Astrocyte (in vitro differentiated cells and primary cell): Measurements from ENCODE around the gene CSF1R. TPM values are rescaled to one million over a fixed set of nuclear protein-coding genes. Genes with fewer than 3 reads are reported as not detected.
A peak's percentile ranks its signal among the peaks of the same experiment; 100 is the strongest.

Source experiments
- DNase-seq: peaks from one replicate; pipeline ENCODE4 v3.0.0-alpha.2; 2010; ENCODE audit warnings: low read depth
- FAIRE-seq: peaks from 2 replicates; lab custom pipeline; 2011; peaks lifted over from hg19 to GRCh38; lab: Jason Lieb, UNC
- H2AFZ ChIP-seq: 2 replicates; pipeline ENCODE4 v1.6.0; 2012; ENCODE audit warnings: low read depth, low read length, inconsistent platforms
- H3K27ac ChIP-seq: 2 replicates; pipeline ENCODE4 v1.5.1; 2011; ENCODE audit warnings: low read depth, low read length, inconsistent platforms
- H3K27me3 ChIP-seq: 2 replicates; pipeline ENCODE4 v1.6.0; 2011; ENCODE audit warnings: low read length, inconsistent platforms; ENCODE audit not compliant: insufficient read depth
- H3K36me3 ChIP-seq: 2 replicates; pipeline ENCODE4 v1.5.1; 2011; ENCODE audit warnings: low read length, inconsistent platforms; ENCODE audit not compliant: insufficient read depth
- H3K4me1 ChIP-seq: 2 replicates; pipeline ENCODE4 v1.5.1; 2011; ENCODE audit warnings: low read length, inconsistent platforms; ENCODE audit not compliant: insufficient read depth
- H3K4me2 ChIP-seq: 2 replicates; pipeline ENCODE4 v1.6.0; 2012; ENCODE audit warnings: low read length, inconsistent platforms
- H3K4me3 ChIP-seq: 2 replicates; pipeline ENCODE4 v1.5.1; 2011; ENCODE audit warnings: low read depth, mild to moderate bottlenecking, low read length, inconsistent platforms; ENCODE audit not compliant: insufficient read depth
- H3K79me2 ChIP-seq: 2 replicates; pipeline ENCODE4 v1.6.0; 2012; ENCODE audit warnings: mild to moderate bottlenecking, low read length, inconsistent platforms; ENCODE audit not compliant: insufficient read depth
- H3K9ac ChIP-seq: 2 replicates; pipeline ENCODE4 v1.6.0; 2012; ENCODE audit warnings: mild to moderate bottlenecking, low read length, inconsistent platforms
- H3K9me3 ChIP-seq: 2 replicates; pipeline ENCODE4 v1.5.1; 2012; ENCODE audit warnings: low read depth, mild to moderate bottlenecking, low read length, inconsistent platforms; ENCODE audit not compliant: insufficient read depth
- H4K20me1 ChIP-seq: 2 replicates; pipeline ENCODE4 v1.6.0; 2012; ENCODE audit warnings: low read length, inconsistent platforms; ENCODE audit not compliant: insufficient read depth
- H3K27ac Mint-ChIP-seq: one replicate; pipeline ENCODE4 v1.8.0; 2021; ENCODE audit warnings: mild to moderate bottlenecking, mixed read lengths; ENCODE audit not compliant: unreplicated experiment
- H3K27me3 Mint-ChIP-seq: one replicate; pipeline ENCODE4 v1.8.0; 2021; ENCODE audit warnings: low read depth, mixed read lengths; ENCODE audit not compliant: unreplicated experiment
- H3K36me3 Mint-ChIP-seq: one replicate; pipeline ENCODE4 v1.8.0; 2021; ENCODE audit warnings: low read depth, mixed read lengths; ENCODE audit not compliant: unreplicated experiment
- H3K4me1 Mint-ChIP-seq: one replicate; pipeline ENCODE4 v1.8.0; 2021; ENCODE audit warnings: low read depth, mixed read lengths; ENCODE audit not compliant: unreplicated experiment
- H3K4me3 Mint-ChIP-seq: one replicate; pipeline ENCODE4 v1.8.0; 2021; ENCODE audit warnings: mild to moderate bottlenecking, moderate library complexity, mixed read lengths; ENCODE audit not compliant: unreplicated experiment
- H3K9me3 Mint-ChIP-seq: one replicate; pipeline ENCODE4 v1.8.0; 2021; ENCODE audit warnings: mild to moderate bottlenecking, mixed read lengths; ENCODE audit not compliant: unreplicated experiment
- CTCF ChIP-seq: IDR thresholded peaks from 2 replicates; pipeline ENCODE4 v1.5.1; 2011; ENCODE audit warnings: low read depth, mild to moderate bottlenecking, inconsistent platforms, low read length, moderate library complexity; ENCODE audit not compliant: insufficient read depth
- EZH2 ChIP-seq: IDR thresholded peaks from 2 replicates; pipeline ENCODE4 v1.6.1; 2012; ENCODE audit warnings: mild to moderate bottlenecking, low read length, inconsistent platforms; ENCODE audit not compliant: insufficient read depth
- total RNA-seq: library from RNA; stranded (reverse); gene quantifications from 2 replicates; pipeline ENCODE4 v1.2.1, GENCODE V29; 2021

CSF1R gene
- total RNA-seq, 1 donor from 2014 or later: 1.4 TPM

- DNase-seq: no peak
- TF ChIP-seq EZH2 (no peak), CTCF (no peak)
Observed at GRCh38 chr5:150082889-150083288, 3.5 kb downstream of the CSF1R start.

DNA sequence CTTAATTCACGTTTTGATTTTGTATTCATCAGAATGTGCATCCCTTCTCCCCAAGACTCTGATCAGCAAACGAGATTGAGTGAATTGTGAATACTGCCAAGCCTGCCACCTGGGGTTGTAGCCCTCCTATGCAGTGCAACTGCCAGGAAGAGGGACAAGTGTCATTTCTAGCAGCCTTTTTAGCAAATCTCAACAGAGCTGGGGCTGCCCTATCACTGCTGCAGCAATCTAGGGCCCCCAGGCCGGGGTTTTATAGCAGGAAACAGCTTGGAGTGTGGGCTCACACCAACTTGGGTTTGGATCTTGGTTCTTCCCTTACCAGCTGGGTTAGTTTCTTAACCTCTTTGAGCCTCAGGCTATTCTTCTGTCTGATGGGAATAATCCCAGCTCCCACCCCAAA, 4.0 kb downstream of the CSF1R start:
- Histone ChIP-seq H3K27ac (no peak overlapping the region), H3K9me3 (no peaks in the 10 kb centered on the region), H3K9ac (no peak overlapping the region), H3K4me3 (no peak overlapping the region), H3K36me3 (no peaks in the 10 kb centered on the region), H3K27me3 (no peaks in the 10 kb centered on the region), H4K20me1 (no peaks in the 10 kb centered on the region), H2AFZ (no peak overlapping the region), H3K79me2 (no peaks in the 10 kb centered on the region), H3K4me1 (peaks cover 6% of the 10 kb centered on the region), H3K4me2 (no peak overlapping the region)
- no peak for TF ChIP-seq CTCF
- TF ChIP-seq EZH2: no peak
- no peak for DNase-seq
- peaks cover 4% of the 10 kb centered on the region for H3K4me1 Mint-ChIP-seq
- peaks cover 6% of the 10 kb centered on the region for H3K36me3 Mint-ChIP-seq
- peaks cover 56% of the 10 kb centered on the region for H3K27me3 Mint-ChIP-seq
- FAIRE-seq: no peak
- H3K27ac Mint-ChIP-seq: no peak overlapping the region
- H3K4me3 Mint-ChIP-seq: no peak overlapping the region
- H3K9me3 Mint-ChIP-seq: peaks cover 3% of the 10 kb centered on the region

More at GRCh38 chr5:150082889-150083288, 3.5 kb downstream of the CSF1R start:
- H3K4me3 ChIP-seq: no peak overlapping the region
- H3K27me3 ChIP-seq: no peaks in the 10 kb centered on the region
- Mint-ChIP-seq H3K27me3 (peaks cover 54% of the 10 kb centered on the region), H3K4me3 (no peak overlapping the region), H3K36me3 (peaks cover 5% of the 10 kb centered on the region), H3K27ac (no peak overlapping the region), H3K9me3 (peaks cover 3% of the 10 kb centered on the region), H3K4me1 (peaks cover 4% of the 10 kb centered on the region)
- no peak overlapping the region for H3K27ac ChIP-seq
- FAIRE-seq: no peak
- no peak overlapping the region for H2AFZ ChIP-seq
- H3K36me3 ChIP-seq: no peaks in the 10 kb centered on the region
- no peak overlapping the region for H3K4me2 ChIP-seq
- no peak overlapping the region for H3K9ac ChIP-seq
- peaks cover 6% of the 10 kb centered on the region for H3K4me1 ChIP-seq
- no peaks in the 10 kb centered on the region for H3K9me3 ChIP-seq
- no peaks in the 10 kb centered on the region for H3K79me2 ChIP-seq
- no peaks in the 10 kb centered on the region for H4K20me1 ChIP-seq

DNA sequence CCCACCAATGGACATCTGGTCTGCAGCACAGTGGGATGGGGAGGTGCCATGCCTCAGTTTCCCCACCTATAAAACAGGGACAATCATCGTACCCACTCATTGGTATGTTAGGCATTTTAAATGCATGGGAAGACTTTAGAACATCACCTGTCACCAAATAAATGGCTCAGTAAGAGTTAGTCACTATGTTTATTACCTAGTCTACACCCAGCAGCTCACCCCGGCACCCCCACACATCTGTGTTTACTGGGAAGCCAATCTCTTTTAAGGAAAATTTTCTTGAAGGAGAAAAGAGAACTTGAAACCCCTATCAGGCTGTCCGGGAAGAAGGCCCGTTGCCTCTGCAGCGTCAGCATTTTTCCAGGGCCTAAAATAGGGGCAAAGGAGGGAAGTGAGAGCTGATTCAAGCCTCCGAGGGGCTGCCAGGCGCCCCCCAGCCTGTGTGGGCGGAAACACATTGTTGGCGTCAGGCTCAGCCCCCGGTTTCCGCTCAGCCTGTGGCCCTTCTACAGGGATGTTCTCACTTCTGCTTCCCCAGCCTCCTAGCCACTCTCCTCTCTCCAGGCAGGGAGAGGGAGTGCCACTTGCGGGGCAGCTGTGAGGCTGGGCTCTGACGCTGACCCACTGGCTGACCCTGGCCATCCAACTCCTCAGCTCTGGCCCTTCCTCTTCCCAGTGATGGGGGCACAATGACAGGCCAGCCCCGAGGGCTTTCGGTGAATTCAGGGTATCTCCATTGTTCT, 4.6 kb downstream of the CSF1R start:
- Histone ChIP-seq H3K4me3 (no peak overlapping the region), H2AFZ (peak overlapping the region; percentile 60), H3K36me3 (no peaks in the 10 kb centered on the region), H4K20me1 (no peaks in the 10 kb centered on the region), H3K4me2 (peak overlapping the region; percentile 20), H3K79me2 (no peaks in the 10 kb centered on the region), H3K27me3 (no peaks in the 10 kb centered on the region), H3K9me3 (no peaks in the 10 kb centered on the region), H3K9ac (no peak overlapping the region), H3K27ac (no peak overlapping the region), H3K4me1 (peaks cover 6% of the 10 kb centered on the region)
- DNase-seq (no peak), FAIRE-seq (no peak)
- Mint-ChIP-seq H3K4me1 (peaks cover 4% of the 10 kb centered on the region), H3K27ac (no peak overlapping the region), H3K4me3 (no peak overlapping the region), H3K27me3 (peaks cover 57% of the 10 kb centered on the region), H3K9me3 (peaks cover 3% of the 10 kb centered on the region), H3K36me3 (peaks cover 6% of the 10 kb centered on the region)
- TF ChIP-seq CTCF: no peak
- no peak for TF ChIP-seq EZH2
